IMR-90 (cell line): Measurements from ENCODE around the gene LGALS3. TPM values are rescaled to one million over a fixed set of nuclear protein-coding genes. Genes with fewer than 3 reads are reported as not detected.

Source experiments
- ATAC-seq: fragments of 200-7000 bp; cut with Tn5 transposase; 2 replicates; pipeline ENCODE4 v1.9.1; 2020; ENCODE audit warnings: low read depth, mild to moderate bottlenecking, moderate library complexity
- BruUV-seq: library from RNA; stranded (reverse); fragments of 400-500 nt; replicated peaks from 2 replicates; lab custom pipeline; 2021; lab: Mats Ljungman, UMichigan
- CTCF ChIA-PET: fragments of 300-600 bp; formaldehyde crosslinking; extraction: SDS; loops from one replicate; lab custom pipeline; 2021; ENCODE audit warnings: antibody characterized with exemption; lab: Yijun Ruan, JAX
- POLR2A ChIA-PET: fragments of 300-600 bp; sonication (Branson Sonifier 250); formaldehyde crosslinking; loops from one replicate; lab custom pipeline; 2022; ENCODE audit warnings: antibody characterized with exemption; ENCODE audit not compliant: unreplicated experiment; lab: Charles Lee
- DNase-seq: peaks from one replicate; pipeline ENCODE4 v3.0.0; 2013
- H2AFZ ChIP-seq: replicated peaks from 2 replicates; pipeline ENCODE3; 2013; ENCODE audit warnings: low read length, mild to moderate bottlenecking; ENCODE audit not compliant: poor library complexity
- H2AK5ac ChIP-seq: 2 replicates; pipeline ENCODE4 v1.6.1; 2013; ENCODE audit warnings: low read depth, low read length, inconsistent platforms
- H2AK9ac ChIP-seq: replicated peaks from 2 replicates; pipeline ENCODE3; 2013; ENCODE audit warnings: mild to moderate bottlenecking, low read depth, low read length, moderate library complexity; ENCODE audit not compliant: poor library complexity
- H2BK120ac ChIP-seq: 2 replicates; pipeline ENCODE4 v1.6.1; 2013; ENCODE audit warnings: low read depth, low read length, inconsistent platforms
- H2BK15ac ChIP-seq: 3 replicates; pipeline ENCODE4 v1.6.1; 2013; ENCODE audit warnings: low read depth, low read length, inconsistent platforms
- H2BK20ac ChIP-seq: 2 replicates; pipeline ENCODE4 v1.6.1; 2013; ENCODE audit warnings: low read depth, mild to moderate bottlenecking, inconsistent platforms, low read length, moderate library complexity
- H2BK5ac ChIP-seq: 2 replicates; pipeline ENCODE4 v1.6.1; 2013; ENCODE audit warnings: mild to moderate bottlenecking, low read depth, low read length, inconsistent platforms; ENCODE audit not compliant: poor library complexity, severe bottlenecking
- H3K14ac ChIP-seq: replicated peaks from 2 replicates; pipeline ENCODE4 v1.6.1; 2013; ENCODE audit warnings: low read depth, low read length, inconsistent platforms
- H3K18ac ChIP-seq: 2 replicates; pipeline ENCODE4 v1.6.1; 2013; ENCODE audit warnings: low read depth, low read length, control low read depth
- H3K23ac ChIP-seq: 2 replicates; pipeline ENCODE4 v1.6.1; 2013; ENCODE audit warnings: low read depth, low read length, inconsistent platforms
- H3K27ac ChIP-seq: 2 replicates; pipeline ENCODE4 v1.5.1; 2013; ENCODE audit warnings: mild to moderate bottlenecking, control low read depth, low read length; ENCODE audit not compliant: insufficient read depth
- H3K27me3 ChIP-seq: 2 replicates; pipeline ENCODE4 v1.6.1; 2013; ENCODE audit warnings: low read length; ENCODE audit not compliant: control insufficient read depth, insufficient read depth
- H3K36me3 ChIP-seq: 2 replicates; pipeline ENCODE4 v1.6.1; 2013; ENCODE audit warnings: low read length, mixed read lengths; ENCODE audit not compliant: control insufficient read depth, insufficient read depth
- H3K4ac ChIP-seq: 2 replicates; pipeline ENCODE4 v1.6.1; 2013; ENCODE audit warnings: low read depth, low read length, inconsistent platforms
- H3K4me1 ChIP-seq: 2 replicates; pipeline ENCODE4 v1.6.1; 2013; ENCODE audit warnings: low read length, mixed read lengths; ENCODE audit not compliant: control insufficient read depth, insufficient read depth
- H3K4me2 ChIP-seq: 2 replicates; pipeline ENCODE4 v1.6.1; 2013; ENCODE audit warnings: low read depth, mild to moderate bottlenecking, control low read depth, low read length, moderate library complexity
- H3K4me3 ChIP-seq: 2 replicates; pipeline ENCODE4 v1.5.1; 2013; ENCODE audit warnings: low read depth, mild to moderate bottlenecking, control low read depth, low read length, moderate library complexity; ENCODE audit not compliant: insufficient read depth
- H3K56ac ChIP-seq: 2 replicates; pipeline ENCODE4 v1.6.1; 2013; ENCODE audit warnings: low read length, inconsistent platforms; ENCODE audit not compliant: insufficient read depth; ENCODE audit errors: extremely low read depth
- H3K79me1 ChIP-seq, 2 experiments: 2 replicates each; pipeline ENCODE4 v1.6.1; 2013; ENCODE audit warnings: low read length in 2 of 2, inconsistent platforms in 1 of 2, low read depth in 1 of 2
- H3K9ac ChIP-seq: 2 replicates; pipeline ENCODE4 v1.6.1; 2013; ENCODE audit warnings: low read depth, low read length, control low read depth
- H3K9me1 ChIP-seq: 2 replicates; pipeline ENCODE4 v1.6.1; 2013; ENCODE audit warnings: low read length, inconsistent platforms; ENCODE audit not compliant: insufficient read depth
- H3K9me3 ChIP-seq: 2 replicates; pipeline ENCODE4 v1.6.1; 2013; ENCODE audit warnings: low read length; ENCODE audit not compliant: control insufficient read depth, insufficient read depth
- H4K20me1 ChIP-seq: 2 replicates; pipeline ENCODE4 v1.6.1; 2013; ENCODE audit warnings: low read length, inconsistent platforms; ENCODE audit not compliant: insufficient read depth
- H4K5ac ChIP-seq: 2 replicates; pipeline ENCODE4 v1.6.1; 2013; ENCODE audit warnings: mild to moderate bottlenecking, low read depth, low read length, control low read depth
- H4K8ac ChIP-seq, 2 experiments: 2 replicates each; pipeline ENCODE4 v1.6.1; 2013; ENCODE audit warnings: low read depth in 2 of 2, low read length in 2 of 2, control low read depth in 1 of 2, inconsistent platforms in 1 of 2
- H4K91ac ChIP-seq: 2 replicates; pipeline ENCODE4 v1.6.1; 2013; ENCODE audit warnings: low read depth, low read length, inconsistent platforms; ENCODE audit not compliant: insufficient read depth
- BHLHE40 ChIP-seq: fragments of 150-350 bp; IDR thresholded peaks from 2 replicates; pipeline ENCODE4 v1.6.1; 2016; ENCODE audit warnings: mild to moderate bottlenecking, low read depth, low read length
- CEBPB ChIP-seq: IDR thresholded peaks from 2 replicates; pipeline ENCODE4 v1.6.1; 2012; ENCODE audit warnings: low read depth, low read length, improper control_type of control experiment
- CHD1 ChIP-seq: IDR thresholded peaks from 2 replicates; pipeline ENCODE4 v1.6.1; 2012; ENCODE audit warnings: low read depth, low read length, improper control_type of control experiment
- CTCF ChIP-seq: conservative IDR thresholded peaks from 2 replicates; pipeline ENCODE4 v1.5.1; 2012; ENCODE audit warnings: mild to moderate bottlenecking, low read depth, low read length, improper control_type of control experiment
- FOS ChIP-seq: fragments of 150-350 bp; IDR thresholded peaks from 2 replicates; pipeline ENCODE4 v1.6.1; 2016; ENCODE audit warnings: low read depth, low read length
- MAFK ChIP-seq: IDR thresholded peaks from 2 replicates; pipeline ENCODE4 v1.6.1; 2012; ENCODE audit warnings: low read depth, low read length, improper control_type of control experiment
- MAZ ChIP-seq: IDR thresholded peaks from 2 replicates; pipeline ENCODE4 v1.6.1; 2012; ENCODE audit warnings: low read depth, mild to moderate bottlenecking, low read length, improper control_type of control experiment, moderate library complexity, borderline replicate concordance
- MXI1 ChIP-seq: IDR thresholded peaks from 2 replicates; pipeline ENCODE4 v1.6.1; 2012; ENCODE audit warnings: low read depth, mild to moderate bottlenecking, low read length, moderate library complexity, borderline replicate concordance
- NFE2L2 ChIP-seq: fragments of 150-350 bp; IDR thresholded peaks from 2 replicates; pipeline ENCODE4 v1.6.1; 2016; ENCODE audit warnings: low read depth, mild to moderate bottlenecking, low read length
- POLR2A ChIP-seq: IDR thresholded peaks from 2 replicates; pipeline ENCODE4 v1.6.1; 2012; ENCODE audit warnings: mild to moderate bottlenecking, low read depth, low read length
- RAD21 ChIP-seq: IDR thresholded peaks from 2 replicates; pipeline ENCODE4 v1.6.1; 2012; ENCODE audit warnings: low read length, improper control_type of control experiment
- RCOR1 ChIP-seq: IDR thresholded peaks from 2 replicates; pipeline ENCODE4 v1.6.1; 2012; ENCODE audit warnings: mild to moderate bottlenecking, low read length, improper control_type of control experiment; ENCODE audit not compliant: insufficient replicate concordance
- RFX5 ChIP-seq: IDR thresholded peaks from 2 replicates; pipeline ENCODE4 v1.8.0; 2012; ENCODE audit warnings: low read depth, mild to moderate bottlenecking, low read length, moderate library complexity
- SMC3 ChIP-seq: fragments of 150-350 bp; IDR thresholded peaks from 2 replicates; pipeline ENCODE4 v1.6.1; 2016; ENCODE audit warnings: low read depth, mild to moderate bottlenecking, antibody characterized with exemption, low read length, moderate library complexity
- WGBS, 2 experiments: methylation state at CpG; one replicate each; pipeline versions ENCODE4 v1.1.5 to v1.1.7; 2013; ENCODE audit warnings: missing lambda C conversion rate in 2 of 2; ENCODE audit not compliant: insufficient read length in 1 of 2; ENCODE audit errors: extremely low coverage in 2 of 2; 5-methylcytosine and 5-hydroxymethylcytosine counted together
- dilution Hi-C: fragments of 300-500 bp; cut with HindIII; formaldehyde crosslinking; loops from one replicate; pipeline ENCODE4 v1.14.3; 2018; ENCODE audit warnings: low sequenced_read_pairs; ENCODE audit not compliant: unreplicated experiment
- in situ Hi-C: fragments of 300-500 bp; cut with MboI; formaldehyde crosslinking; loops from 3 replicates; pipeline ENCODE4 v1.14.3; 2019; ENCODE audit warnings: low sequenced_read_pairs, inconsistent platforms, mixed read lengths
- intact Hi-C: fragments of 100-400 bp; cut with micrococcal nuclease; formaldehyde crosslinking; loops from 2 replicates; pipeline ENCODE4 v1.10.0; 2022
- polyA plus RNA-seq, 3 experiments: library from polyadenylated mRNA; depleted of rRNA; stranded (reverse); fragments of >200 nt; gene quantifications; 2 replicates each; pipeline ENCODE4 v1.2.3, GENCODE V29; 2012; ENCODE audit warnings: low replicate concordance in 1 of 3
- total RNA-seq: library from RNA; depleted of rRNA; stranded (reverse); fragments of >200 nt; gene quantifications from 2 replicates; pipeline ENCODE4 v1.2.3, GENCODE V29; 2012
- TF ChIP-seq, protein P1 (sequence below): fragments of 150-350 bp; IDR thresholded peaks from 2 replicates; pipeline ENCODE4 v1.6.1; 2016; ENCODE audit warnings: low read depth, mild to moderate bottlenecking, low read length, moderate library complexity, borderline replicate concordance
- TF ChIP-seq, protein P2 (sequence below): fragments of 150-350 bp; IDR thresholded peaks from 2 replicates; pipeline ENCODE4 v1.6.1; 2017; ENCODE audit warnings: mild to moderate bottlenecking, antibody characterized with exemption, low read length, low read depth

Gene LGALS3
- total and polyA plus RNA-seq, 2 of the 4 experiments (the other 2 are of a cell fraction), result 84.4 to 171 TPM

DNA sequence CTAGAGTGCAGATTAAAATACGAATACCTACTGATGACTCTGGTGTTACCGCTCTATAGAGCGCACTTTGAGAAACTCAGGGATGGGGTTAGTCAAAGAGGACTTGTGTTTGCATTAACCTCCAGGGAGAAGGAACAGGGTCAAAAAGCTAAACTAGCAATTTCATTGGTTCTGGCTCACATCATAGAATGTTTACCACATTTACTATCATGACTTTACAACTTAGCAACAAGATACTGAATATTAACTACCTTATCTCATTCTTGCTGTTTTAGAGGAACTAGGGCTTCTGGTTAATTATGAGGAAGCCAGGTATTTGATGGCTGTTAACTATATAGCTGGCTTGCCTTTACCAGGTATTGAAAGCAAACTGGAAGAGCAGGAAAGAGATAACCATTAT lies 12.8 kb downstream of the LGALS3 start:
- Histone ChIP-seq H3K18ac (no peak overlapping the region), H3K4me2 (no peak overlapping the region), H4K8ac (no peak overlapping the region), H3K27me3 (no peaks in the 10 kb centered on the region), H3K9ac (no peak overlapping the region), H2BK5ac (no peak overlapping the region), H3K4me1 (peaks cover 2% of the 10 kb centered on the region), H2AK5ac (no peak overlapping the region), H3K4ac (no peak overlapping the region), H3K56ac (no peak overlapping the region), H3K27ac (no peak overlapping the region), H4K91ac (no peak overlapping the region), H3K36me3 (peaks cover 40% of the 10 kb centered on the region), H3K9me1 (peaks cover 8% of the 10 kb centered on the region), H2AK9ac (no peak overlapping the region), H4K20me1 (peaks cover 15% of the 10 kb centered on the region; the same call in 1 of the 2 replicates), H3K9me3 (no peaks in the 10 kb centered on the region), H2BK15ac (no peak overlapping the region), H3K4me3 (no peak overlapping the region), H2BK120ac (no peak overlapping the region), H2BK20ac (no peak overlapping the region), H3K14ac (no peak overlapping the region), H2AFZ (no peak overlapping the region), H4K5ac (no peak overlapping the region), H3K23ac (no peak overlapping the region), H3K79me1 (peaks cover 32 to 63% of the 10 kb centered on the region in 2 experiments)
- ChIA-PET POLR2A (no interaction called here), CTCF (no interaction called here)
- TF ChIP-seq MAFK (no peak), POLR2A (no peak), FOS (no peak), RCOR1 (no peak), CHD1 (no peak), SMC3 (no peak), NFE2L2 (no peak), MAZ (no peak), MXI1 (no peak), RAD21 (no peak), CTCF (no peak), RFX5 (no peak), CEBPB (no peak), BHLHE40 (no peak)
- TF ChIP-seq, protein P1, sequence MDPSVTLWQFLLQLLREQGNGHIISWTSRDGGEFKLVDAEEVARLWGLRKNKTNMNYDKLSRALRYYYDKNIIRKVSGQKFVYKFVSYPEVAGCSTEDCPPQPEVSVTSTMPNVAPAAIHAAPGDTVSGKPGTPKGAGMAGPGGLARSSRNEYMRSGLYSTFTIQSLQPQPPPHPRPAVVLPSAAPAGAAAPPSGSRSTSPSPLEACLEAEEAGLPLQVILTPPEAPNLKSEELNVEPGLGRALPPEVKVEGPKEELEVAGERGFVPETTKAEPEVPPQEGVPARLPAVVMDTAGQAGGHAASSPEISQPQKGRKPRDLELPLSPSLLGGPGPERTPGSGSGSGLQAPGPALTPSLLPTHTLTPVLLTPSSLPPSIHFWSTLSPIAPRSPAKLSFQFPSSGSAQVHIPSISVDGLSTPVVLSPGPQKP, result no peak
- TF ChIP-seq, protein P2, sequence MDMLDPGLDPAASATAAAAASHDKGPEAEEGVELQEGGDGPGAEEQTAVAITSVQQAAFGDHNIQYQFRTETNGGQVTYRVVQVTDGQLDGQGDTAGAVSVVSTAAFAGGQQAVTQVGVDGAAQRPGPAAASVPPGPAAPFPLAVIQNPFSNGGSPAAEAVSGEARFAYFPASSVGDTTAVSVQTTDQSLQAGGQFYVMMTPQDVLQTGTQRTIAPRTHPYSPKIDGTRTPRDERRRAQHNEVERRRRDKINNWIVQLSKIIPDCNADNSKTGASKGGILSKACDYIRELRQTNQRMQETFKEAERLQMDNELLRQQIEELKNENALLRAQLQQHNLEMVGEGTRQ, result no peak
- intact Hi-C loops, result no loop called here
- no peak for DNase-seq
- dilution Hi-C loops, result no loop called here
- BruUV-seq, result no TSS peak
- no CpG with 5 or more reads among the region's 3 CpGs for WGBS, 2 experiments
- no peak for ATAC-seq
- in situ Hi-C loops, result no loop called here
